A549 (cell line): ENCODE measurements around the gene RFWD3. TPM values are rescaled to one million over a fixed set of nuclear protein-coding genes. Genes with fewer than 3 reads are reported as not detected.
A peak's percentile ranks its signal among the peaks of the same experiment; 100 is the strongest.

Source experiments
- ATAC-seq, 2 experiments: fragments of 200-7000 bp in 1 of 2; fragments of >200 bp in 1 of 2; cut with Nextera tagmentation in 1 of 2; cut with Tn5 transposase in 1 of 2; 3 replicates each; pipeline versions ENCODE4 v1.8.0 to v1.9.1; 2018 to 2020; ENCODE audit warnings: mild to moderate bottlenecking in 1 of 2, moderate library complexity in 1 of 2
- CTCF ChIA-PET: fragments of 300-600 bp; sonication (Branson Sonifier 250); formaldehyde crosslinking; extraction: SDS; loops from one replicate; lab custom pipeline; 2021; ENCODE audit warnings: antibody characterized with exemption, inconsistent platforms; lab: Yijun Ruan, JAX
- POLR2A ChIA-PET: fragments of 350-600 bp; formaldehyde crosslinking; extraction: SDS; loops from one replicate; lab custom pipeline; 2021; ENCODE audit warnings: antibody characterized with exemption, inconsistent platforms; lab: Yijun Ruan, JAX
- DNase-seq, 2 experiments: peaks; one replicate each; pipeline versions ENCODE4 v3.0.0 to v3.0.0-alpha.2; 2011 to 2016; ENCODE audit warnings: low read depth in 1 of 2, low spot score in 1 of 2
- FAIRE-seq: peaks from 2 replicates; lab custom pipeline; 2011; peaks lifted over from hg19 to GRCh38; lab: Jason Lieb, UNC
- H3K27ac ChIP-seq, 2 experiments: fragments of >200 bp; sonication (Bioruptor Twin); formaldehyde crosslinking; 3 replicates each; pipeline ENCODE4 v1.5.1; 2016 to 2017
- H3K4me1 ChIP-seq: fragments of >200 bp; sonication (Bioruptor Twin); formaldehyde crosslinking; 3 replicates; pipeline ENCODE4 v1.6.1; 2016
- H3K4me2 ChIP-seq: fragments of >200 bp; sonication (Bioruptor Twin); formaldehyde crosslinking; 3 replicates; pipeline ENCODE4 v1.6.1; 2016
- H3K4me3 ChIP-seq: fragments of >200 bp; sonication (Bioruptor Twin); formaldehyde crosslinking; 3 replicates; pipeline ENCODE4 v1.5.1; 2016
- H3K9me3 ChIP-seq: fragments of >200 bp; sonication (Bioruptor Twin); formaldehyde crosslinking; 3 replicates; pipeline ENCODE4 v1.6.1; 2016
- BHLHE40 ChIP-seq: IDR thresholded peaks from 2 replicates; pipeline ENCODE4 v1.6.1; 2012; ENCODE audit warnings: low read depth, low read length, inconsistent platforms
- CBX8 ChIP-seq: fragments of 200-600 bp; sonication (generic); IDR thresholded peaks from 2 replicates; pipeline ENCODE4 v1.6.1; 2016
- CHD4 ChIP-seq: fragments of 200-600 bp; sonication (generic); IDR thresholded peaks from 2 replicates; pipeline ENCODE4 v1.6.1; 2016; ENCODE audit warnings: antibody characterized with exemption, mild to moderate bottlenecking, borderline replicate concordance
- CTCF ChIP-seq: fragments of >200 bp; sonication (Bioruptor Twin); formaldehyde crosslinking; IDR thresholded peaks from 3 replicates; pipeline ENCODE4 v1.5.1; 2016
- E2F6 ChIP-seq: IDR thresholded peaks from 2 replicates; pipeline ENCODE4 v1.6.1; 2012; ENCODE audit warnings: low read depth, borderline replicate concordance
- EHMT2 ChIP-seq: fragments of 200-600 bp; sonication (generic); IDR thresholded peaks from 2 replicates; pipeline ENCODE4 v1.6.1; 2016; ENCODE audit warnings: antibody characterized with exemption, low read depth, mild to moderate bottlenecking, moderate library complexity
- ESRRA ChIP-seq: fragments of 150-350 bp; IDR thresholded peaks from 2 replicates; pipeline ENCODE4 v1.6.1; 2014; ENCODE audit warnings: mild to moderate bottlenecking, low read length, borderline replicate concordance
- FOSL2 ChIP-seq, 2 experiments: fragments of 450-650 bp in 1 of 2; fragments of >200 bp in 1 of 2; sonication (Bioruptor Twin) in 1 of 2; formaldehyde crosslinking; IDR thresholded peaks; 2 replicates each; pipeline versions ENCODE4 v1.5.0 to v1.6.1; 2016 to 2020; ENCODE audit warnings: mild to moderate bottlenecking in 1 of 2, moderate library complexity in 1 of 2
- GATA3 ChIP-seq: IDR thresholded peaks from 2 replicates; pipeline ENCODE4 v1.6.1; 2012; ENCODE audit warnings: borderline replicate concordance
- JUNB ChIP-seq: fragments of >200 bp; sonication (Bioruptor Twin); formaldehyde crosslinking; IDR thresholded peaks from 2 replicates; pipeline ENCODE4 v1.6.1; 2016
- MAFK ChIP-seq: fragments of 450-650 bp; IDR thresholded peaks from 2 replicates; pipeline ENCODE4 v1.6.1; 2014; ENCODE audit not compliant: partially characterized antibody
- NFE2L2 ChIP-seq: fragments of 150-350 bp; conservative IDR thresholded peaks from 2 replicates; pipeline ENCODE4 v1.6.1; 2014; ENCODE audit warnings: low read length
- POLR2AphosphoS2 ChIP-seq: conservative IDR thresholded peaks from 2 replicates; pipeline ENCODE4 v1.6.1; 2012; ENCODE audit warnings: low read length, improper control_type of control experiment, inconsistent platforms
- SREBF2 ChIP-seq: fragments of 450-650 bp; IDR thresholded peaks from 2 replicates; pipeline ENCODE4 v1.6.1; 2014; ENCODE audit warnings: mild to moderate bottlenecking, moderate library complexity
- USF2 ChIP-seq: fragments of 450-650 bp; IDR thresholded peaks from 2 replicates; pipeline ENCODE4 v1.6.1; 2014; ENCODE audit warnings: antibody characterized with exemption
- ZSCAN20 ChIP-seq: fragments of 250-450 bp; sonication (Bioruptor Pico); IDR thresholded peaks from 2 replicates; pipeline ENCODE4 v1.8.0; 2022; ENCODE audit warnings: mild to moderate bottlenecking, moderate library complexity
- WGBS: methylation state at CpG from one replicate; pipeline ENCODE4 v1.1.6; 2017; ENCODE audit errors: missing lambda C conversion rate; 5-methylcytosine and 5-hydroxymethylcytosine counted together
- polyA plus RNA-seq, 4 experiments: library from polyadenylated mRNA; depleted of rRNA in 3 of 4; stranded (reverse); fragments of >200 nt; fragmentation: RNase III in 1 of 4; extraction: RNeasy Plus Mini Kit Qiagen cat#74134 plus additional on column Dnase treatment in 1 of 4; gene quantifications; 2 replicates in 3 of 4; 3 replicates in 1 of 4; pipeline ENCODE4 v1.2.3, GENCODE V29; 2011 to 2017

Gene RFWD3
- polyA plus RNA-seq, 2 of the 4 experiments (the other 2 are of a cell fraction), result 36.1 to 50.6 TPM

GRCh38 chr16:74577882-74578366, 88.8 kb downstream of the RFWD3 start:
- FAIRE-seq, result no peak
- no peak overlapping the region for H3K4me3 ChIP-seq
- CTCF ChIA-PET, result no interaction called here

GRCh38 chr16:74575807-74576643, 90.7 kb downstream of the RFWD3 start:
- Histone ChIP-seq H3K4me2 (no peak overlapping the region), H3K4me3 (no peak overlapping the region), H3K27ac (no peak overlapping the region), H3K4me1 (peaks cover 19% of the 10 kb centered on the region), H3K9me3 (no peaks in the 10 kb centered on the region)
- POLR2A ChIA-PET, result no interaction called here
- 89% methylated on average over 12 of the region's 12 CpGs for WGBS
- CTCF ChIA-PET, result no interaction called here
- ATAC-seq, result no peak
- no peak for DNase-seq
- FAIRE-seq, result no peak
- TF ChIP-seq EHMT2, result no peak
- TF ChIP-seq USF2, result no peak
- peak; percentile 62 for TF ChIP-seq MAFK

More at GRCh38 chr16:74577882-74578366, 88.8 kb downstream of the RFWD3 start:
- Histone ChIP-seq H3K4me1 (peaks cover 20% of the 10 kb centered on the region), H3K4me2 (peak overlapping the region; percentile 58), H3K27ac (peak overlapping the region in 1 of 2 experiments; percentile 27; a peak in 1 of 6 replicates), H3K9me3 (no peaks in the 10 kb centered on the region)
- no peak for DNase-seq
- WGBS, result 31% methylated on average over 2 of the region's 2 CpGs
- 0 out of 2 replicates have a peak, but pooled peaks have one; percentile 37 for TF ChIP-seq JUNB
- TF ChIP-seq GATA3, result no peak
- TF ChIP-seq FOSL2 (IDR thresholded peaks at IDR 0.05), result no peak; the same call in 1 of the 2 replicates
- TF ChIP-seq FOSL2 (CRISPR knock-in tag; IDR thresholded peaks at IDR 0.05), result peak; percentile 83
- POLR2A ChIA-PET, result interaction anchor here (1.0 kb wide), 1 partner anchor 29 kb away, joined by 4 read pairs; the partner anchor contains the start of gene GLG1
- ATAC-seq, result no peak

GRCh38 chr16:74575175-74575806, 91.4 kb downstream of the RFWD3 start:
- DNase-seq, result no peak
- no peaks in the 10 kb centered on the region for H3K9me3 ChIP-seq
- FAIRE-seq, result no peak
- ATAC-seq, result peak in 1 of 2 experiments; percentile 45; a peak in 1 of 6 replicates
- TF ChIP-seq ESRRA (no peak), NFE2L2 (no peak), CTCF (no peak), E2F6 (no peak), ZSCAN20 (no peak), POLR2AphosphoS2 (no peak), CBX8 (no peak), SREBF2 (no peak), BHLHE40 (no peak), CHD4 (no peak)
- TF ChIP-seq, all 56 proteins: peak for 0
- WGBS, result 88% methylated on average over 7 of the region's 7 CpGs
- Histone ChIP-seq H3K27ac (no peak overlapping the region), H3K4me2 (no peak overlapping the region), H3K4me1 (peaks cover 24% of the 10 kb centered on the region), H3K4me3 (no peak overlapping the region)
- ChIA-PET POLR2A (no interaction called here), CTCF (no interaction called here)
